HepG2 (cell line): ENCODE results near the gene ZFP69. TPM values are rescaled to one million over a fixed set of nuclear protein-coding genes. Genes with fewer than 3 reads are reported as not detected.

Source experiments
- ARNTL ChIP-seq: sonication (generic); formaldehyde crosslinking; IDR thresholded peaks from 2 replicates; pipeline ENCODE4 v1.4.0; 2020; ENCODE audit warnings: mild to moderate bottlenecking, missing genetic modification reagents
- CERS6 ChIP-seq: sonication (generic); formaldehyde crosslinking; IDR thresholded peaks from 2 replicates; pipeline ENCODE4 v1.5.0; 2020; ENCODE audit warnings: missing genetic modification reagents
- SNAPC4 ChIP-seq: sonication (generic); formaldehyde crosslinking; IDR thresholded peaks from 2 replicates; pipeline ENCODE4 v1.4.0; 2020; ENCODE audit warnings: mild to moderate bottlenecking, missing genetic modification reagents
- ZNF441 ChIP-seq: sonication (generic); formaldehyde crosslinking; IDR thresholded peaks from 2 replicates; pipeline ENCODE4 v1.7.0; 2021; ENCODE audit warnings: missing genetic modification reagents, borderline replicate concordance
- polyA plus RNA-seq, 8 experiments: library from polyadenylated mRNA; depleted of rRNA in 3 of 8; stranded (reverse) in 7 of 8; unstranded in 1 of 8; fragments of >200 nt; fragmentation: Illumina TruSeq in 4 of 8; extraction: Trizol in 4 of 8; gene quantifications; 2 replicates each; pipeline versions ENCODE4 v1.2.1 to v1.2.3, GENCODE V29; 2011 to 2016; ENCODE audit warnings: low read depth in 4 of 8, missing spikeins in 1 of 8, mixed read lengths in 1 of 8; ENCODE audit not compliant: insufficient read depth in 1 of 8
- total RNA-seq, 5 experiments: library from RNA; depleted of rRNA; stranded (reverse); fragments of >200 nt; fragmentation: Illumina TruSeq; extraction: Trizol; gene quantifications; 2 replicates each; pipeline ENCODE4 v1.2.3, GENCODE V29; 2016; ENCODE audit warnings: low read depth in 1 of 5
- TF ChIP-seq, protein P1 (sequence below): sonication (generic); formaldehyde crosslinking; IDR thresholded peaks from 2 replicates; pipeline ENCODE4 v1.8.0; 2022; ENCODE audit warnings: mild to moderate bottlenecking, missing genetic modification reagents, borderline replicate concordance

ZFP69 gene
- total and polyA plus RNA-seq, 2 of the 13 experiments (the other 11 are each of a cell fraction or from before 2014, with no cell fraction given): 2.6 to 5.6 TPM

- TF ChIP-seq SNAPC4 (peak; percentile 66; the same call in 1 of the 2 replicates), ARNTL (CRISPR knock-in tag) (no peak), ZNF441 (CRISPR knock-in tag) (no peak), CERS6 (CRISPR knock-in tag) (no peak)
- TF ChIP-seq, protein P1, sequence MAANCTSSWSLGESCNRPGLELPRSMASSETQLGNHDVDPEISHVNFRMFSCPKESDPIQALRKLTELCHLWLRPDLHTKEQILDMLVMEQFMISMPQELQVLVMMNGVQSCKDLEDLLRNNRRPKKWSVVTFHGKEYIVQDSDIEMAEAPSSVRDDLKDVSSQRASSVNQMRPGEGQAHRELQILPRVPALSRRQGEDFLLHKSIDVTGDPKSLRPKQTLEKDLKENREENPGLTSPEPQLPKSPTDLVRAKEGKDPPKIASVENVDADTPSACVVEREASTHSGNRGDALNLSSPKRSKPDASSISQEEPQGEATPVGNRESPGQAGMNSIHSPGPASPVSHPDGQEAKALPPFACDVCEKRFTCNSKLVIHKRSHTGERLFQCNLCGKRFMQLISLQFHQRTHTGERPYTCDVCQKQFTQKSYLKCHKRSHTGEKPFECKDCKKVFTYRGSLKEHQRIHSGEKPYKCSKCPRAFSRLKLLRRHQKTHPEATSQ (CRISPR knock-in tag): 0 out of 2 replicates have a peak, but pooled peaks have one; percentile 1
These were observed 54.9 kb downstream of the ZFP69 start (continued) for GRCh38 chr1:40532062-40532389.
